WTC11 (cell line): ENCODE data around the gene RBM18. TPM values are rescaled to one million over a fixed set of nuclear protein-coding genes. Genes with fewer than 3 reads are reported as not detected.
A peak's percentile ranks its signal among the peaks of the same experiment; 100 is the strongest.

Source experiments
- ATAC-seq: fragments of 200-7000 bp; cut with Tn5 transposase; 2 replicates; pipeline ENCODE4 v1.10.0; 2021; ENCODE audit warnings: mild to moderate bottlenecking, moderate library complexity
- CTCF ChIA-PET: fragments of 300-600 bp; sonication (Branson Sonifier 250); formaldehyde crosslinking; loops from one replicate; lab custom pipeline; 2021; ENCODE audit warnings: antibody characterized with exemption; lab: Charles Lee
- POLR2A ChIA-PET: fragments of 350-600 bp; sonication (Branson Sonifier 250); formaldehyde crosslinking; loops from one replicate; lab custom pipeline; 2021; ENCODE audit warnings: antibody characterized with exemption; lab: Charles Lee
- DNase-seq: peaks from one replicate; pipeline ENCODE4 v3.0.0; 2021; ENCODE audit warnings: low spot score
- H3K27ac Mint-ChIP-seq: 2 replicates; pipeline ENCODE4 v1.8.0; 2021; ENCODE audit warnings: mixed read lengths
- H3K27me3 Mint-ChIP-seq: 2 replicates; pipeline ENCODE4 v1.8.0; 2021; ENCODE audit warnings: low read depth, mild to moderate bottlenecking, moderate library complexity, mixed read lengths
- H3K36me3 Mint-ChIP-seq: 2 replicates; pipeline ENCODE4 v1.8.0; 2021; ENCODE audit warnings: mixed read lengths
- H3K4me1 Mint-ChIP-seq: 2 replicates; pipeline ENCODE4 v1.8.0; 2022; ENCODE audit warnings: mixed read lengths
- H3K4me3 Mint-ChIP-seq: 2 replicates; pipeline ENCODE4 v1.8.0; 2021; ENCODE audit warnings: mild to moderate bottlenecking, moderate library complexity, mixed read lengths
- H3K9me3 Mint-ChIP-seq: 2 replicates; pipeline ENCODE4 v1.8.0; 2021; ENCODE audit warnings: mixed read lengths
- EMX1 ChIP-seq: fragments of 250-450 bp; sonication (Bioruptor Pico); IDR thresholded peaks from 2 replicates; pipeline ENCODE4 v1.8.0; 2021; ENCODE audit warnings: mild to moderate bottlenecking
- ETV6 ChIP-seq: sonication (generic); formaldehyde crosslinking; IDR thresholded peaks from 2 replicates; pipeline ENCODE4 v1.8.1; 2022; ENCODE audit warnings: mild to moderate bottlenecking, missing genetic modification reagents
- FOXJ3 ChIP-seq: sonication (generic); formaldehyde crosslinking; IDR thresholded peaks from 2 replicates; pipeline ENCODE4 v1.9.0; 2021; ENCODE audit warnings: missing genetic modification reagents, mild to moderate bottlenecking, borderline replicate concordance
- FOXK1 ChIP-seq: sonication (generic); formaldehyde crosslinking; IDR thresholded peaks from 2 replicates; pipeline ENCODE4 v1.8.0; 2022; ENCODE audit warnings: mild to moderate bottlenecking, moderate library complexity, missing genetic modification reagents
- MYBL2 ChIP-seq: sonication (generic); formaldehyde crosslinking; IDR thresholded peaks from 2 replicates; pipeline ENCODE4 v1.8.1; 2023; ENCODE audit warnings: mild to moderate bottlenecking, moderate library complexity, missing genetic modification reagents
- SP1 ChIP-seq: sonication (generic); formaldehyde crosslinking; conservative IDR thresholded peaks from 2 replicates; pipeline ENCODE4 v1.8.1; 2022; ENCODE audit warnings: missing genetic modification reagents
- TP53 ChIP-seq: sonication (generic); formaldehyde crosslinking; IDR thresholded peaks from 2 replicates; pipeline ENCODE4 v1.8.1; 2023; ENCODE audit warnings: mild to moderate bottlenecking, missing genetic modification reagents
- ZBTB21 ChIP-seq: sonication (generic); formaldehyde crosslinking; IDR thresholded peaks from 2 replicates; pipeline ENCODE4 v1.8.1; 2023; ENCODE audit warnings: mild to moderate bottlenecking, missing genetic modification reagents, borderline replicate concordance
- ZNF121 ChIP-seq: sonication (generic); formaldehyde crosslinking; IDR thresholded peaks from 2 replicates; pipeline ENCODE4 v1.8.0; 2023; ENCODE audit warnings: missing genetic modification reagents
- ZNF396 ChIP-seq: fragments of 250-450 bp; sonication (Bioruptor Pico); IDR thresholded peaks from 2 replicates; pipeline ENCODE4 v1.8.0; 2021; ENCODE audit warnings: mild to moderate bottlenecking, moderate library complexity, borderline replicate concordance
- ZNF416 ChIP-seq: fragments of 250-450 bp; sonication (Bioruptor Pico); IDR thresholded peaks from 2 replicates; pipeline ENCODE4 v1.9.0; 2021; ENCODE audit warnings: mild to moderate bottlenecking, inconsistent platforms
- ZNF671 ChIP-seq: fragments of 250-450 bp; sonication (Bioruptor Pico); IDR thresholded peaks from 2 replicates; pipeline ENCODE4 v1.8.0; 2021; ENCODE audit warnings: mild to moderate bottlenecking
- total RNA-seq: library from RNA; stranded (reverse); gene quantifications from 3 replicates; pipeline ENCODE4 v1.2.3, GENCODE V29; 2021
- TF ChIP-seq, protein P1 (sequence below): sonication (generic); formaldehyde crosslinking; IDR thresholded peaks from 2 replicates; pipeline ENCODE4 v1.8.1; 2022; ENCODE audit warnings: mild to moderate bottlenecking, missing genetic modification reagents, moderate library complexity, borderline replicate concordance
- TF ChIP-seq, protein P2 (sequence below): sonication (generic); formaldehyde crosslinking; IDR thresholded peaks from 2 replicates; pipeline ENCODE4 v1.8.1; 2023; ENCODE audit warnings: mild to moderate bottlenecking, missing genetic modification reagents
- TF ChIP-seq, protein P3 (sequence below): fragments of 250-450 bp; sonication (Bioruptor Pico); IDR thresholded peaks from 2 replicates; pipeline ENCODE4 v2.1.2; 2022; ENCODE audit warnings: mild to moderate bottlenecking, moderate library complexity
- TF ChIP-seq, protein P4 (sequence below): sonication (generic); formaldehyde crosslinking; IDR thresholded peaks from 2 replicates; pipeline ENCODE4 v1.8.1; 2022; ENCODE audit warnings: low read depth, missing genetic modification reagents, borderline replicate concordance
- TF ChIP-seq, protein P5 (sequence below): sonication (generic); formaldehyde crosslinking; IDR thresholded peaks from 2 replicates; pipeline ENCODE4 v1.8.1; 2023; ENCODE audit warnings: mild to moderate bottlenecking, missing genetic modification reagents, moderate library complexity
- TF ChIP-seq, protein P6 (sequence below): sonication (generic); formaldehyde crosslinking; conservative IDR thresholded peaks from 2 replicates; pipeline ENCODE4 v1.8.1; 2022; ENCODE audit warnings: mild to moderate bottlenecking, missing genetic modification reagents
- TF ChIP-seq, protein P7 (sequence below): sonication (generic); formaldehyde crosslinking; conservative IDR thresholded peaks from 2 replicates; pipeline ENCODE4 v1.8.1; 2023; ENCODE audit warnings: mild to moderate bottlenecking, low read depth, missing genetic modification reagents, moderate library complexity

Gene RBM18
- total RNA-seq, 1 experiment from 2014 or later: 11.4 TPM

DNA sequence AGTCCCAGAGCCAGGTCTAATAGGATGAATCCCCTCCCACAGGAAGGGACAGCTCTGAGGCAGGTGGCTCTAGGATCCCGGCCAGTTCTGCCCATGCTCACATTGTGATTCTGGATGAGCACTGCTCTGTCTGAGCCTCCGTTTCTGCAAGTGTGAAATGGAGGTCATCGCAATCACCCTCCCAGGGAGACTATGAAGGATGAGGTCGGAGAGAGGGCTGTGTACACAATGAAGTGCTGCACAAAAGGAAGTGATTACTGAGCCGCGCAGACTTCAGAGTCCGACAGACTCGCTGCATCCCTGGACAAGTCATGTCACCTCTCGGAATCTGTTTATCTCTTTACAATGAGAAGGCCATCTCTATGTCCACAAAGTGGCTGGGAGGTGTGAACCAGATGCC, 57.5 kb downstream of the RBM18 start:
- H3K27me3 Mint-ChIP-seq: peaks cover 25% of the 10 kb centered on the region
- no peaks in the 10 kb centered on the region for H3K9me3 Mint-ChIP-seq
- no peak overlapping the region for H3K4me3 Mint-ChIP-seq
- H3K27ac Mint-ChIP-seq: peak overlapping the region; percentile 7; the same call in 1 of the 2 replicates
- peaks cover 16% of the 10 kb centered on the region for H3K4me1 Mint-ChIP-seq
- POLR2A ChIA-PET: interaction anchor here (0.9 kb wide), 1 partner anchor 58 kb away, joined by 4 read pairs; the partner anchor contains the start of genes MRRF and RBM18
- TF ChIP-seq, protein P1, sequence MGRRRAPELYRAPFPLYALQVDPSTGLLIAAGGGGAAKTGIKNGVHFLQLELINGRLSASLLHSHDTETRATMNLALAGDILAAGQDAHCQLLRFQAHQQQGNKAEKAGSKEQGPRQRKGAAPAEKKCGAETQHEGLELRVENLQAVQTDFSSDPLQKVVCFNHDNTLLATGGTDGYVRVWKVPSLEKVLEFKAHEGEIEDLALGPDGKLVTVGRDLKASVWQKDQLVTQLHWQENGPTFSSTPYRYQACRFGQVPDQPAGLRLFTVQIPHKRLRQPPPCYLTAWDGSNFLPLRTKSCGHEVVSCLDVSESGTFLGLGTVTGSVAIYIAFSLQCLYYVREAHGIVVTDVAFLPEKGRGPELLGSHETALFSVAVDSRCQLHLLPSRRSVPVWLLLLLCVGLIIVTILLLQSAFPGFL (CRISPR knock-in tag): no peak
- TF ChIP-seq TP53 (no peak), ZBTB21 (CRISPR knock-in tag) (no peak)
- TF ChIP-seq, protein P2, sequence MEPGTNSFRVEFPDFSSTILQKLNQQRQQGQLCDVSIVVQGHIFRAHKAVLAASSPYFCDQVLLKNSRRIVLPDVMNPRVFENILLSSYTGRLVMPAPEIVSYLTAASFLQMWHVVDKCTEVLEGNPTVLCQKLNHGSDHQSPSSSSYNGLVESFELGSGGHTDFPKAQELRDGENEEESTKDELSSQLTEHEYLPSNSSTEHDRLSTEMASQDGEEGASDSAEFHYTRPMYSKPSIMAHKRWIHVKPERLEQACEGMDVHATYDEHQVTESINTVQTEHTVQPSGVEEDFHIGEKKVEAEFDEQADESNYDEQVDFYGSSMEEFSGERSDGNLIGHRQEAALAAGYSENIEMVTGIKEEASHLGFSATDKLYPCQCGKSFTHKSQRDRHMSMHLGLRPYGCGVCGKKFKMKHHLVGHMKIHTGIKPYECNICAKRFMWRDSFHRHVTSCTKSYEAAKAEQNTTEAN (CRISPR knock-in tag): no peak
- ATAC-seq: no peak
- CTCF ChIA-PET: interaction anchor here (0.9 to 1.8 kb wide), 4 partner anchors 15 to 108 kb away, joined by 3 to 6 read pairs (median 4); no protein-coding TSS in a partner anchor
- no peak for DNase-seq
- no peaks in the 10 kb centered on the region for H3K36me3 Mint-ChIP-seq

DNA sequence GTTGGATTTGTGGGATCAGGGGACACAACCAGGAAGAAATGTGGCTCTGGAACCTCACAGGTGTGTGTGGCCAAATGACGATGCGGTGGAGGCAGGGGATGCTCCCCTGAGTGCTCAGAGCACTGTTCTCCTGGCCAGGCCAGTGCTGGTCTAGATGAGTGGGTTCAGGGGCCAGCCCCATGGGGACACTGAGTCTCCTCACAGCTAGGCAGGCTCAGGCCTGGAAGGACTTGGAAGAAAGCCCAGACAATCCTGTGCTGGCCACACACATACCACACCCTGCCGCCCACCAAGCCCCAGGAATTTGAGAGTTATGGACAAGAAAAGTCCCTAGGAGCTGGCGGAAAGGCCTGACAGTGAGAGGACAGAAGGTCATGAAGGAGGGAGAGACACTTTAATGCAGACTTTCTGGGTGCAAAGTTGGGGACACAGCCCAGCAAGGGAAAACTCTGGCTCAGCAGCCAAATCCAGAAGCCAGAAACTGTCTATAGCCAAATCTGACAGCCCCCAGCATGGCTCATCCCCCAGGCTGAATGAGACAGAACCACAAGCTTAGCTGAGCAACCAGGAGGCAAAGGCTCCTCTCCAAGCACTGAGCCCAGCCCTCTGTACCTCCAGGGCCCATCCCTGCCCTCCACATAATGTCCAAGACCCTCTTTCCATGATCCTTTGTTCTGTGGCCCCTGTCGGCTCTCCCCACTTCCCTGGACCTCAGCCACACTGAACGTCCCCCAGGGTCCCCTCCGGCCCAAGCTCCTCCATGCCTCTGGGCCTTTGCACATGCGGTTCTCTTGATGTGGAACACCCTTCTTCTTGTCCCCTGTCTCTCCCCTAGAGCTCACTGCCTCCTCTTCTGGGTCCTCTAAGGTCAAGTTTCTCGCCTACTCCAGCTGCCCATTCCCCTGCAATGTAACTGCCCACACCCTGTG, 58.3 kb downstream of the RBM18 start:
- no peaks in the 10 kb centered on the region for H3K36me3 Mint-ChIP-seq
- peaks cover 18% of the 10 kb centered on the region for H3K27me3 Mint-ChIP-seq
- DNase-seq (no peak), ATAC-seq (no peak)
- peak overlapping the region; percentile 7; the same call in 1 of the 2 replicates for H3K27ac Mint-ChIP-seq
- CTCF ChIA-PET: interaction anchor here (0.9 to 1.8 kb wide), 4 partner anchors 14 to 107 kb away, joined by 3 to 6 read pairs (median 4); no protein-coding TSS in a partner anchor
- no peaks in the 10 kb centered on the region for H3K9me3 Mint-ChIP-seq
- H3K4me1 Mint-ChIP-seq: peaks cover 16% of the 10 kb centered on the region
- POLR2A ChIA-PET: interaction anchor here (0.9 kb wide), 1 partner anchor 58 kb away, joined by 4 read pairs; the partner anchor contains the start of genes MRRF and RBM18
- H3K4me3 Mint-ChIP-seq: no peak overlapping the region
- TF ChIP-seq SP1 (no peak), ZNF416 (CRISPR knock-in tag) (no peak), ZNF121 (no peak), MYBL2 (CRISPR knock-in tag) (no peak), ETV6 (no peak), EMX1 (CRISPR knock-in tag) (no peak), ZNF671 (CRISPR knock-in tag) (no peak), FOXK1 (CRISPR knock-in tag) (no peak), FOXJ3 (CRISPR knock-in tag) (no peak), ZNF396 (CRISPR knock-in tag) (no peak)
- TF ChIP-seq, protein P3, sequence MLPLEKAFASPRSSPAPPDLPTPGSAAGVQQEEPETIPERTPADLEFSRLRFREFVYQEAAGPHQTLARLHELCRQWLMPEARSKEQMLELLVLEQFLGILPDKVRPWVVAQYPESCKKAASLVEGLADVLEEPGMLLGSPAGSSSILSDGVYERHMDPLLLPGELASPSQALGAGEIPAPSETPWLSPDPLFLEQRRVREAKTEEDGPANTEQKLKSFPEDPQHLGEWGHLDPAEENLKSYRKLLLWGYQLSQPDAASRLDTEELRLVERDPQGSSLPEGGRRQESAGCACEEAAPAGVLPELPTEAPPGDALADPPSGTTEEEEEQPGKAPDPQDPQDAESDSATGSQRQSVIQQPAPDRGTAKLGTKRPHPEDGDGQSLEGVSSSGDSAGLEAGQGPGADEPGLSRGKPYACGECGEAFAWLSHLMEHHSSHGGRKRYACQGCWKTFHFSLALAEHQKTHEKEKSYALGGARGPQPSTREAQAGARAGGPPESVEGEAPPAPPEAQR (CRISPR knock-in tag): no peak
- TF ChIP-seq, protein P4, sequence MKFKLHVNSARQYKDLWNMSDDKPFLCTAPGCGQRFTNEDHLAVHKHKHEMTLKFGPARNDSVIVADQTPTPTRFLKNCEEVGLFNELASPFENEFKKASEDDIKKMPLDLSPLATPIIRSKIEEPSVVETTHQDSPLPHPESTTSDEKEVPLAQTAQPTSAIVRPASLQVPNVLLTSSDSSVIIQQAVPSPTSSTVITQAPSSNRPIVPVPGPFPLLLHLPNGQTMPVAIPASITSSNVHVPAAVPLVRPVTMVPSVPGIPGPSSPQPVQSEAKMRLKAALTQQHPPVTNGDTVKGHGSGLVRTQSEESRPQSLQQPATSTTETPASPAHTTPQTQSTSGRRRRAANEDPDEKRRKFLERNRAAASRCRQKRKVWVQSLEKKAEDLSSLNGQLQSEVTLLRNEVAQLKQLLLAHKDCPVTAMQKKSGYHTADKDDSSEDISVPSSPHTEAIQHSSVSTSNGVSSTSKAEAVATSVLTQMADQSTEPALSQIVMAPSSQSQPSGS: no peak
- TF ChIP-seq, protein P1 (CRISPR knock-in tag): no peak
- TF ChIP-seq, protein P5, sequence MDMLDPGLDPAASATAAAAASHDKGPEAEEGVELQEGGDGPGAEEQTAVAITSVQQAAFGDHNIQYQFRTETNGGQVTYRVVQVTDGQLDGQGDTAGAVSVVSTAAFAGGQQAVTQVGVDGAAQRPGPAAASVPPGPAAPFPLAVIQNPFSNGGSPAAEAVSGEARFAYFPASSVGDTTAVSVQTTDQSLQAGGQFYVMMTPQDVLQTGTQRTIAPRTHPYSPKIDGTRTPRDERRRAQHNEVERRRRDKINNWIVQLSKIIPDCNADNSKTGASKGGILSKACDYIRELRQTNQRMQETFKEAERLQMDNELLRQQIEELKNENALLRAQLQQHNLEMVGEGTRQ: no peak
- TF ChIP-seq, protein P6, sequence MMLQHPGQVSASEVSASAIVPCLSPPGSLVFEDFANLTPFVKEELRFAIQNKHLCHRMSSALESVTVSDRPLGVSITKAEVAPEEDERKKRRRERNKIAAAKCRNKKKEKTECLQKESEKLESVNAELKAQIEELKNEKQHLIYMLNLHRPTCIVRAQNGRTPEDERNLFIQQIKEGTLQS: no peak
- TF ChIP-seq, protein P7, sequence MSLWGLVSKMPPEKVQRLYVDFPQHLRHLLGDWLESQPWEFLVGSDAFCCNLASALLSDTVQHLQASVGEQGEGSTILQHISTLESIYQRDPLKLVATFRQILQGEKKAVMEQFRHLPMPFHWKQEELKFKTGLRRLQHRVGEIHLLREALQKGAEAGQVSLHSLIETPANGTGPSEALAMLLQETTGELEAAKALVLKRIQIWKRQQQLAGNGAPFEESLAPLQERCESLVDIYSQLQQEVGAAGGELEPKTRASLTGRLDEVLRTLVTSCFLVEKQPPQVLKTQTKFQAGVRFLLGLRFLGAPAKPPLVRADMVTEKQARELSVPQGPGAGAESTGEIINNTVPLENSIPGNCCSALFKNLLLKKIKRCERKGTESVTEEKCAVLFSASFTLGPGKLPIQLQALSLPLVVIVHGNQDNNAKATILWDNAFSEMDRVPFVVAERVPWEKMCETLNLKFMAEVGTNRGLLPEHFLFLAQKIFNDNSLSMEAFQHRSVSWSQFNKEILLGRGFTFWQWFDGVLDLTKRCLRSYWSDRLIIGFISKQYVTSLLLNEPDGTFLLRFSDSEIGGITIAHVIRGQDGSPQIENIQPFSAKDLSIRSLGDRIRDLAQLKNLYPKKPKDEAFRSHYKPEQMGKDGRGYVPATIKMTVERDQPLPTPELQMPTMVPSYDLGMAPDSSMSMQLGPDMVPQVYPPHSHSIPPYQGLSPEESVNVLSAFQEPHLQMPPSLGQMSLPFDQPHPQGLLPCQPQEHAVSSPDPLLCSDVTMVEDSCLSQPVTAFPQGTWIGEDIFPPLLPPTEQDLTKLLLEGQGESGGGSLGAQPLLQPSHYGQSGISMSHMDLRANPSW (CRISPR knock-in tag): no peak
